ENCODE data around the gene CELA1.
"Not testable (repeated sequence)": the region's sequence is repeated elsewhere in the genome, so short reads cannot be mapped to it uniquely, and the experiment has no call there.

CELA1 gene

DNA sequence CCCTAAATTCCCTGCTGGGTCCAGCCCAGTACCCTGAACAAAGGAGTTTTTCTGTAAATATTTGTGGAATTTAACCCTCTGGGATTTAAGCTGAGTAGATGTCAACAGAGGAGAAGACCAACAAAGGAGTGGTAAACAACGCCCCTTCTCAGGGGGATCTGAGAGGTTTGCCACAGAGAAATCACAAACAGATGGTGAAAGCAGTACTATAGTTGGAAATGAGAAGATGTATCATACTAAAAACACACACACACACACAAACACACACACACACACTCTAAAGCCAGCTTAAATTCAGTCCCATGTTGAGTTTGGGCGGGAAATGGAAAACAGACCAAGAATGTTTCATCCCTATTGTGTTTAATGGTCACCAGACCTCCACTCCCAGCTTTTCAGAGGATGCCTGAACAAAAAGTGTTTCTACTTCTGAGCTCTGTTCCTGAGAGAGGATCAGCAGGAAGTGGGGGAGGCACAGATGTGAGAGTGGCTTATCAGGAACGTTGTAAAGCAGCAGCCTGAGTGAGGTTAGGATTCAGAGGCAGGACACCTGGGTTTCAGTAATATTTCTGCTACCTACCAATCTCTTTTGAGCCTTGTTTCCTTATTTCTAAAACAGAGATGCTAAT is 25.7 kb downstream of the CELA1 start:
- DNase-seq (ENCODE audit: extremely low read depth in 1 of 2, low read depth in 1 of 2) = no peak

DNA sequence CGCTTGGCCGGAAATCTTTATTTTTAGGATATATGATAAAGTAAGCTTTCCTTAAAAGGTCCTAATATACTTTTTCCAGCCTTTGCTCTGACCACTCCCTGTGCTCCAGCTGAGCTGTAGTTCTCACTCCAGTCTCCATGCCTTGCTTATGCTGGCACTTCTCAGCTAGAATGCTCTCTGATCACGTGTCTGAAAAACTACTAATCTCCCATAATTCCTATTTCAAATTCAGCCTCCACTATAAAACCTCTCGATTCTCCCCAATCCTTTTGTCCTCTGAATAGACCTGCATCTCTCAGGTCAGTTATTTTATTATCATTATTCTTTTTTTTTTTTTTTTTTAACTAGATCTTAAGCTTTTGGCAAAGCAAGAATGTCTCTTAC is 26.2 kb downstream of the CELA1 start:
- no peak for DNase-seq (ENCODE audit: extremely low read depth in 1 of 2, low read depth in 1 of 2)

DNA sequence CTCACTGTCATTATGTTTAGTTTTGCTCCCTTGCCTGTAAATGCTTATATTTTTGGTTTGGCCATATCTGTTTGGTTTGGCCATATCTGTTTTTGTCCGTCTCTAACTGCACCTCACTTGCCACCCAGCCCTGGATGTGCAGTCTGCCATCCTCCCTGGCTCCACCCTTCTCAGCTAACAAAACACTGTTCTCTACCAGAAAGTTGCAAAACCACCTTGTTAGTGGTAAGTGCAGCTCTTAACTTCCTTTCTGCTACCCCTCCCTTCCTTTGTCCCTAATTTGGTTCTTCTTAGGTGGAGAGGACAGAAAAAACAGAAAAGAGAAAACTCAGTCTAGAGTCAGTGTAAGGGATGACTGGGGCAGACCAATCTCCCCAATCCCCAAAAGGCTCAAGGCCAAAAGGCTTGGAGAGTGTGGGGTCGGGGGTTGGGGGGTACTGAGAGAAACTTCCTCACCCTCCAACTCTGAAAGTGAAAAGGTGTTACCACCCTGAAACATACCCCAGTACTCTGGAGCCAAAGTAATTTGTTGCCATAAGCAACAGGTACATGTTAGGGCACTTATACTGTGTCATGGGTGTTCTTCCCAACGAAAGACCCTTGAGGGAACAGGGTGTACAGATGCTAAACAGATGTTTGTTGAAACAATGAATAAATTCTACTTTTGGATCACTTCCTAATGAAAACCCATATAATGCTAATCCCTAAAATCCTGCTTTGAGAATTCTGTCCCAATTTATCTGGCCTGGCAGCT is 27.5 kb downstream of the CELA1 start:
- no peak for DNase-seq (ENCODE audit: extremely low read depth in 1 of 2, low read depth in 1 of 2)

DNA sequence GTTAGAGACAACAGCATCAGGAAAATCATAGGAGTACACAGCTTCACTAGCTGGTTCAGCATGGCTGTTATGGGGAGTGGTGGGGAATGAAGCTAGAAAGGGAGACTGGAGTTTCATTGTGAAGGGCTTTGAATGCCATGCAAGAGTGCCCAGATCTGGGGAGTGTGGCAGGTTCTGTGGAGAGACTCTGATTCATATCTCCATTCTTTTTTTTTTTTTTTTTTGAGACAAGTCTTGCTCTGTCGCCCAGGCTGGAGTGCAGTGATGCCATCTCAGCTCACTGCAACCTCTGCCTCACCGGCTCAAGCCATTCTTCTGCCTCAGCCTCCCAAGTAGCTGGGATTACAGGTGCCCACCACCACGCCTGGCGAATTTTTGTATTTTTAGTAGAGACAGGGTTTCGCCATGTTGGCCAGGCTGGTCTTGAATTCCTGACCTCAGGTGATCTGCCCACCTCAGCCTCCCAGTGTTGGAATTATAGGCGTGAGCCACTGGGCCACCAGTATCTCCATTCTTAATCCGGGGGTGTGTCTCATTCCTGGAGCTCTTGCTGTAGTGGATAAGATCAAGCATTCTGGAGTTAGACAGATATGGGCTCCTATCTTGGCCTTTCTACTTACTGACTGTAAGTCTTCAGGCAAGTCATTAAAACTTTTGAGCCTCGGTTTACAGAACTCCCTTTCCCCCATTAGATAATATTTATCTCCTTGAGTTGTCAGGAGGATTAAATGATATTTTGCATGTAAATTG is 28.2 kb downstream of the CELA1 start:
- DNase-seq (ENCODE audit: extremely low read depth in 1 of 2, low read depth in 1 of 2) = not testable (repeated sequence)

DNA sequence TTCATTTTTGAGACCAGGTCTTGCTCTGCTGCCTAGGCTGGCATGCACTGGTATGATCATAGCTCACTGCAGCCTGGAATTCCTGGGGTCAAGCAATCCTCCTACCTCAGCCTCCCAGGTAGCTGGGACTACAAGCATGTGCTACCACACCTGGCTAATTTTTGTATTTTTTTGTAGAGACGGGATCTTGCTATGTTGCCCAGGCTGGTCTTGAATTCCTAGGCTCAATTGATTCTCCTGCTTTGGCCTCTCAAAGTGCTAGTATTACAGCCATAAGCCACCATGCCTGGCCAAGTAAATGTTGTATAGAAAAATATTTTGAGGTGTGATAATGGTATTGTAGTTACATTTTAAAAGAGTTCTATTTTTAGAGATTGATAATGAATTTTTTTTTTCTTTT is 35.1 kb downstream of the CELA1 start:
- DNase-seq (ENCODE audit: extremely low read depth in 1 of 2, low read depth in 1 of 2) = no peak

DNA sequence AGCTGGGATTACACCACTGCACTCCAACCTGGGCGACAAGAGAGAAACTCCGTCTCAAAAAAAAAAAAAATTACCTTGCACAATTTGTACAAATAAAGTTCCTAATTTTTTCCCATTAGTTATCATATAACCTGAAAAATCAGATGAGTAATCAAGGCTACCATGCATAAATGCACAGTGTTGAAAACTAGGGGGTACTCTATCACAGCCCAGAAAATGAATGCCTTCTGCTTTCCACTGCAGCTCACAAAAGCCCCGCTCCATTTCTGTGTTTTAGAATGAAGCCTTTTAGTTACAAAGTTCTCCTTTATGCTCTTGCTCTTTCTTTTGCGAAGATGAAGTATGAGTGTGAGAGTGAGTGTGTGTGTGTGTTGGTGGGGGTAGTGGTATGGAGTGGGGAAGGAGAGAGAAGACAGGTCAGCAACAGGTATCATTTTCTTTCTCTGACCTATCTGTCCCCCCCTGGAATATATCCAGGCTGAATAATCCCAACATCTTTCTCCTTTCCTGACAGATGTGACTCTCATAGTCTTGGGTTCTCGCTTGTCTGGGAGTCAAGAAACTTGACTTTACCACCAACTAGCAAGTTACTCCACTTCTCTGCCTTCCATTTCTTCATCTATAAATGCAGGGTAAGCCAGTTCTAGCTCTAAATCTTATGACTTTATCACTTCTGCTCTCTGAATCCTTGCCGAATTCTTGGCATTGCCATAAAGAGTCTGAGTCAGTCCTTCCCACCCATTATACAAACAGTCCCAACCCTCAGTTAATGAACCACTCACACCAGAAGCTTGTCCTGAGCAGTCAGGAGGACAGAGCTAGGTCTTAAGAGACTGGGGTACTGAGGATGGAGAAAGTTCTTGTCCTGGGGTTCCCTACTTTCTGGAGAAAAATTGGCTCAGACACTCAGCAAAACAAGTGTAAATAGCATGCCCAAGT is 38.6 kb downstream of the CELA1 start:
- no peak for DNase-seq (ENCODE audit: extremely low read depth in 1 of 2, low read depth in 1 of 2)

DNA sequence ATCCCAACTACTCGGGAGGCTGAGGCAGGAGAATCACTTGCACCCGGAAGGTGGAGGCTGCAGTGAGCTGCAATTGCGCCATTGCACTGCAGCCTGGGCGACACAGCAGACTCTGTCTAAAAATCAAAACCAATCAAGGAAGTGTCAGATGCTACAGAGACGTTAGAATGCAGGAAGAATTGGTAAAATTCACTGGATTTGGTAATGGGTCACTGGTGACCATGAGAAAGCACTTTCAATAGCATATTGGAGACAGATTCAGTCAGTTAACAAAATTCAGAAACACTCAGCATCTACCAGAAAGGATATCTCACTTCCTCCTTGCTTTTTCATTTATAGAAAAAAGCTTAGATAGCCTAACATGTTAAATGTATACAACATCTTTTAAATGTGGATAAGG is 40.0 kb downstream of the CELA1 start:
- DNase-seq (ENCODE audit: extremely low read depth in 1 of 2, low read depth in 1 of 2) = no peak

DNA sequence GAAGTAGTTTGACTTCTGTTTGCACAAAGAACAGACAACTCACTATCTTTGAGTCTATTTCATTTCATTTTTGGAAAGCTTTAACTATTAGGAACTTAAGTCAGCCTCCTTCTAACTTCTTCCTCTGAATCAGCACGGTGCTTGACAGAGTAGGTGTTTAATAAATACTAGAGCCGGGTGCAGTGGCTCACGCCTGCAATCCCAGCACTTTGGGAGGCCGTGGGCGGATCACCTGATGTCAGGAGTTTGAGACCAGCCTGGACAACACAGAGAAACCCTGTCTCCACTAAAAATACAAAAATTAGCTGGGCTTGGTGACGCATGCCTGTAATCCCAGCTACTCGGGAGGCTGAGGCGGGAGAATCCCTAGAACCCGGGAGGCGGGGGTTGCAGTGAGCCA is 45.7 kb downstream of the CELA1 start:
- DNase-seq (ENCODE audit: extremely low read depth in 1 of 2, low read depth in 1 of 2) = not testable (repeated sequence)

DNA sequence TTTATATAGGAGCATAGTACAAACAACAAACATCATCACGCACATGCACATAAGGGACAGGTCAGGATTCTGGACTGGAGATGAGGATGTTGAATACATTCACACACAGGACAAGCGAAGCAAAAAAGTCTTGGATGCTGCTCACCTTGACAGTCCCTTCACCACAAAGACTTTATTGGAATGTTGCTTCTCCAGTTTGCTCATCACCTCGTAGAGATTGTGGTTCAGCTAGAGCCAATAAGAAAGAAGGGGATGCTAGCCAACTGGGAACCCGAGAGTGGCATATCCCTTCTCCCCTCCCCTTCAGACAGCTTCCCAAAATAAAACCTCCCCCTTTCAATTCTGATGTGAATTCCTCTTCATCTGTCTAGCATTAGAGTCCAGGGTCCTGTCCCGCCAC is 50.8 kb downstream of the CELA1 start:
- DNase-seq (ENCODE audit: extremely low read depth in 1 of 2, low read depth in 1 of 2) = no peak

DNA sequence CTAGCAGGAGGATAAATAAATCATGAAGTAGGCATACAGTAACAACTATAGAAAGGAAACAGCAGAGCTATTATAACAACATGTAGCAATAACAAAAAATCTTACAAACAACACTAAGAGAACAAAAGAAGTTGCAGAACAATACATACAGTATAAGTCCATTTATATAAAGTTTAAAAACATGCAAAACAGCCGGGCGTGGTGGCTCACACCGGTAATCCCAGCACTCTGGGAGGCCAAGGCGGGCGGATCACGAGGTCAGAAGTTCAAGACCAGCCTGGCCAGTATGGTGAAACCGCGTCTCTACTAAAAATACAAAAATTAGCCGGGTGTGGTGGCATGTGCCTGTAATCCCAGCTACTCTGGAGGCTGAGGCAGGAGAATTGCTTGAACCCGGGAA is 52.4 kb downstream of the CELA1 start:
- not testable (repeated sequence) for DNase-seq (ENCODE audit: extremely low read depth in 1 of 2, low read depth in 1 of 2)

DNA sequence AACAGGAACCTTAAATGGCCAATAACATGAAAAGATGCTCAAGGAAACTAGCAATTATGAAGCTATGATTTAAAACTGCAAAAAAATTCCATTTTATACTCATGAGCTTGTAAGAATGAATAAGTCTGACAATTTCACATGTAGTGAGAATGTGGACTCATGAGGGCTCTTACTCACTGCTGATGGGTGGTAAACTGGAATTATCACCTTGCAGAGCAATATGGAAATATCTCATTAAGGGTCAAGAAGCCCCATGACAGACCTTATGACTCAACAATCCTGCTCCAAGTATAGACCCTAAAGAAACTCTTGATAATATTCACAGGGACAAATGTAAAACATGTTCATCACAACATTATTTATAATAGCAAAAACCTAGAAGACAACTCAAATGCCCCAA is 52.8 kb downstream of the CELA1 start:
- DNase-seq (ENCODE audit: extremely low read depth in 1 of 2, low read depth in 1 of 2) = no peak

DNA sequence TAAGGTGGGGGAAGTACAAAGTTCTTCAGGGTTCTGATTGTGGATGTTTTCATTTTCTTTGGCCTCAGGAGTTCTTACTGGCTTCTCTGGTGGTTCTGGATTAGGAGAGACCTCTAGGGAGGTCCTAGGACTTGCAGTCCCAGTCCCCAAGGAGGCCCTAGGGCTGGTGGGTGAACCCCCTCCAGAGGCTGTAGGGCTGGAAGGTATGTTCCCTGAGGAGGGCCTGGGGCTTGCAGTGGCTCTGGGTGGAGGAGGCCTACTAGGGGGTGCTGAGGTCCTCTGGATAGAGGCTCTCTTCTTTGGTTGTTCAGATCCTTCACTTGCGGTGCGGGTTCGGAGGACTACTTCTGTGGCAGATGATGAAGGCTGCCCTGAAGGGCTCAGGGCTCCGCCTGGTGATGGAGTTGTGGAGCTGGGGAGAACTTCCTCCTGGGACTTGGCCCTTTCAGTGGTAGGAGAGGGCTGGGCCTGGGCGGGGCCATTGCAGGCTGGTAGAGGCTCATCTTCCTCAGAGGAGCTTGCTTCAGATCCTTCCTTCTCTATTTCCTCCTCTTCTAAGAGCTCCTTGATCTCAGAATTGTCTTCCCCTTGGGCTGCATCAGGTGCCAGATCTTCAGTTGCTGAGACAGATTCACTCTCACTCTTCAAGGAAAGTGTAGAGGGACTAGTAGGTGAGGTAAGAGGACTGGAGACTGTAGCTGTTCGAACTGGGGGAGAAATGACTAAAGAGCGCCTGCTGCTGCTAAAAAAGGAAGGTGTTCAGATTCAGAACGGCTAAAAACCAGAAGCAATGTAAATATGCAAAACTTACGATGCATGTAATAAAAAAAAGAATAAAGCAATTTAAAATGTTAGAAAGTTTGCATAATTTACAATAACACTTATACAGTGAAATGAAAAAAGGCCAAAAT is 54.6 kb downstream of the CELA1 start:
- DNase-seq (ENCODE audit: extremely low read depth in 1 of 2, low read depth in 1 of 2) = not testable (repeated sequence)

DNA sequence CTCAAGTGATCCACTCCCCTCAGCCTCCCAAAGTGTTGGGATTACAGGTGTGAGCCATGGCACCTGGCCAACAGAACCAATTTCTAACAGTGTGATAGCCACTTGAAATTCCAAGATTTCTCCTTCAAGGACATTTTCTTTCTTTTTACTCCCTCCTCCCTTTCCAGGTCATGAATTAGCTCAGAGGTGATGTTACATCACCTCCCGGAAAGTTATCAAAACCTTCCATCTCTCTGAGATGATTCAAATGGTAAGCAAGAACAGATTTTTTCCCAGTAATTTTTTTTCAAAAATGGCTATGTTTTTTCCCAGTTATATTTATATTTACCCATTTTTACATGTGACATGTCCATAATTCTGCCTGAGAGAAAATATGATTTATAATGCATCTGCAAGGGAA is 60.6 kb downstream of the CELA1 start:
- no peak for DNase-seq (ENCODE audit: extremely low read depth in 1 of 2, low read depth in 1 of 2)

DNA sequence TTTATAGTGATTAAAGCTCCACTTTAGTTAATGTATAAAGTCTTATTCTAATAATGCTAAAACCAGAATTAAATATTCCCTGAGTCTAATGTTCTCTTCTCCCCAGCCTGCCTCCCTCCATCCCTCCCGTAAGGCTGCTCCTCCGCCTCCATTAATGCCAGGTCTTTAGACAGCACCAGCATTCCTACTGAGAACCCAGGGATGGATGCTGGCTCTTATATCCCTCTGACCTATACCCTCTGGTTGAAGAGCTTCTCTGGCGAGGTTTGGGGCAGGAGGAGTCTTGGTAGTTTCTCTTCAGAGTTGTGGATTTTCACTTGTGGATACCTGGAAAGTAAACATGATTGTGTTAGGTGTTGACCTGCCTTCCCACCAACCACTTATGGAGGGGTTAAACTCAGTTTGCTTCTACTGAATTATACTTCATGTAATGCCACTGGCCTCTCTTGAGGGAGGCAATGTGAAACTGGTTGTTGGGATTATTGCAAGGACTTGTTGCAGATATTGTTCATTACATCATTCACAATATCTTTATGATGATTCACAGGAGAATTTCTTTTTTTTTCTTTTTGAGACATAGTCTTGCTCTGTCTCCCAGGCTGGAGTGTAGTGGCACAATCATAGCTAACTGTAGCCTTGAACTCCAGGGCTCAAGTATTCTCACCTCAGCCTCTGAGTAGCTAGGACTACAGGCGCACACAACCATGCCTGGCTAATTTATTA is 65.1 kb downstream of the CELA1 start:
- no peak for DNase-seq (ENCODE audit: extremely low read depth in 1 of 2, low read depth in 1 of 2)

Measured in activated CD8-positive, alpha-beta memory T cell treated with anti-CD3 and anti-CD28 coated beads for 1 hour (primary cell).